Natural killer cell (primary cell): Measurements from ENCODE around the gene GYS2. TPM values are rescaled to one million over a fixed set of nuclear protein-coding genes. Genes with fewer than 3 reads are reported as not detected.

Experiments
- ATAC-seq, 3 donors: fragments of 150-1000 bp in 2 of 3; fragments of 200-7000 bp in 1 of 3; cut with Tn5 transposase; 1 replicate in 1 of 3; 2 replicates in 2 of 3; pipeline ENCODE4 v1.10.0; 2021; ENCODE audit warnings: mild to moderate bottlenecking in 2 of 3, moderate library complexity in 2 of 3
- DNase-seq, 2 donors: peaks; one replicate each; pipeline versions ENCODE4 v3.0.0 to v3.0.0-alpha.2; 2013 to 2021; ENCODE audit warnings: mixed read lengths in 1 of 2
- H3K27ac ChIP-seq: one replicate; pipeline ENCODE4 v1.5.1; 2013; ENCODE audit warnings: mild to moderate bottlenecking, low read length
- H3K27me3 ChIP-seq: one replicate; pipeline ENCODE4 v1.6.1; 2013; ENCODE audit warnings: low read length; ENCODE audit not compliant: control insufficient read depth, insufficient read depth
- H3K36me3 ChIP-seq: one replicate; pipeline ENCODE4 v1.6.1; 2013; ENCODE audit warnings: low read length; ENCODE audit not compliant: control insufficient read depth, insufficient read depth
- H3K4me1 ChIP-seq: one replicate; pipeline ENCODE4 v1.6.1; 2013; ENCODE audit warnings: low read length; ENCODE audit not compliant: control insufficient read depth, insufficient read depth
- H3K4me3 ChIP-seq: one replicate; pipeline ENCODE4 v1.5.1; 2013; ENCODE audit warnings: low read length
- H3K9me3 ChIP-seq: one replicate; pipeline ENCODE4 v1.6.1; 2013; ENCODE audit warnings: low read length; ENCODE audit not compliant: control insufficient read depth, insufficient read depth
- H3K27ac Mint-ChIP-seq, 2 donors: one replicate each; pipeline ENCODE4 v1.8.0; 2022; ENCODE audit warnings: mild to moderate bottlenecking in 2 of 2, mixed read lengths in 2 of 2, moderate library complexity in 1 of 2
- H3K27me3 Mint-ChIP-seq, 2 donors: one replicate each; pipeline ENCODE4 v1.8.0; 2022; ENCODE audit warnings: low read depth in 2 of 2, mixed read lengths in 2 of 2
- H3K36me3 Mint-ChIP-seq: one replicate; pipeline ENCODE4 v1.8.0; 2022; ENCODE audit warnings: mixed read lengths
- H3K4me1 Mint-ChIP-seq, 2 donors: one replicate each; pipeline ENCODE4 v1.8.0; 2022; ENCODE audit warnings: mixed read lengths in 2 of 2
- H3K4me3 Mint-ChIP-seq: one replicate; pipeline ENCODE4 v1.8.0; 2022; ENCODE audit warnings: mild to moderate bottlenecking, moderate library complexity, mixed read lengths
- H3K9me3 Mint-ChIP-seq, 2 donors: one replicate each; pipeline ENCODE4 v1.8.0; 2022; ENCODE audit warnings: mixed read lengths in 2 of 2
- CTCF ChIP-seq: fragments of 200-600 bp; IDR thresholded peaks from one replicate; pipeline ENCODE4 v1.8.0; 2022; ENCODE audit warnings: antibody characterized with exemption
- WGBS: methylation state at CpG from one replicate; pipeline ENCODE4 v1.1.7; 2013; ENCODE audit warnings: missing lambda C conversion rate; ENCODE audit not compliant: insufficient coverage; 5-methylcytosine and 5-hydroxymethylcytosine counted together
- intact Hi-C: fragments of 100-400 bp; cut with micrococcal nuclease; formaldehyde crosslinking; loops from one replicate; pipeline ENCODE4 v1.14.2; 2022
- total RNA-seq, 4 donors: library from RNA; stranded (reverse); fragments of 120-200 nt in 1 of 4; gene quantifications; one replicate each; pipeline versions ENCODE4 v1.2.3 to v1.2.4, GENCODE V29; 2013 to 2022

The GYS2 gene
- total RNA-seq, 3 donors from 2014 or later (not counting 1 experiment from before 2014, with no cell fraction given): not detected

GRCh38 chr12:21638054-21638891 is 33.6 kb upstream of the GYS2 start:
- Histone ChIP-seq H3K4me3 (no peak overlapping the region), H3K9me3 (no peaks in the 10 kb centered on the region), H3K27me3 (no peaks in the 10 kb centered on the region), H3K27ac (no peak overlapping the region), H3K36me3 (peaks cover 76% of the 10 kb centered on the region), H3K4me1 (no peaks in the 10 kb centered on the region)
- 100% methylated on average over 1 of the region's 1 CpG for WGBS
- no peaks in the 10 kb centered on the region for H3K27me3 Mint-ChIP-seq
- peaks cover 28% of the 10 kb centered on the region for H3K36me3 Mint-ChIP-seq
- no peak for DNase-seq
- no peak overlapping the region for H3K27ac Mint-ChIP-seq
- intact Hi-C loops: no loop called here
- H3K4me1 Mint-ChIP-seq: no peaks in the 10 kb centered on the region
- no peaks in the 10 kb centered on the region for H3K9me3 Mint-ChIP-seq
- ATAC-seq: no peak
- no peak overlapping the region for H3K4me3 Mint-ChIP-seq
- TF ChIP-seq CTCF: no peak

- Histone ChIP-seq H3K36me3 (peaks cover 44% of the 10 kb centered on the region), H3K4me1 (no peaks in the 10 kb centered on the region), H3K4me3 (no peak overlapping the region), H3K27ac (no peak overlapping the region), H3K27me3 (no peaks in the 10 kb centered on the region), H3K9me3 (no peaks in the 10 kb centered on the region)
- Mint-ChIP-seq H3K4me1 (no peaks in the 10 kb centered on the region), H3K9me3 (peaks cover 0 to 2% of the 10 kb centered on the region in 2 donors), H3K27ac (no peak overlapping the region), H3K27me3 (no peaks in the 10 kb centered on the region), H3K4me3 (no peak overlapping the region), H3K36me3 (peaks cover 9% of the 10 kb centered on the region)
- DNase-seq (no peak), ATAC-seq (no peak)
- no CpG with 5 or more reads among the region's 3 CpGs for WGBS
- intact Hi-C loops: no loop called here
- no peak for TF ChIP-seq CTCF
Measured at GRCh38 chr12:21634245-21634644, 29.6 kb upstream of the GYS2 start.

- Mint-ChIP-seq H3K27ac (no peak overlapping the region), H3K9me3 (peaks cover 0 to 2% of the 10 kb centered on the region in 2 donors), H3K36me3 (peaks cover 9% of the 10 kb centered on the region), H3K4me1 (no peaks in the 10 kb centered on the region), H3K27me3 (peaks cover 0 to 1% of the 10 kb centered on the region in 2 donors), H3K4me3 (no peak overlapping the region)
- Histone ChIP-seq H3K27me3 (no peaks in the 10 kb centered on the region), H3K4me1 (no peaks in the 10 kb centered on the region), H3K4me3 (no peak overlapping the region), H3K27ac (no peak overlapping the region), H3K36me3 (peaks cover 19% of the 10 kb centered on the region), H3K9me3 (no peaks in the 10 kb centered on the region)
- no peak for DNase-seq
- 38% methylated on average over 2 of the region's 2 CpGs for WGBS
- no peak for ATAC-seq
- intact Hi-C loops: no loop called here
- TF ChIP-seq CTCF: no peak
Measured at GRCh38 chr12:21631367-21631766, 26.7 kb upstream of the GYS2 start.
